ENCODE results near the gene TANGO2.

- no peak for TF ChIP-seq CTCF (IDR thresholded peaks at IDR 0.05)
- TF ChIP-seq POLR2A (IDR thresholded peaks at IDR 0.05): no peak
Observed at GRCh38 chr22:20003304-20003703, 17.6 kb upstream of the TANGO2 start.

Data from lower leg skin (tissue), 3 donors.